CD14-positive monocyte (primary cell): ENCODE data around the gene MACROD1. TPM values are rescaled to one million over a fixed set of nuclear protein-coding genes. Genes with fewer than 3 reads are reported as not detected.

Experiments
- DNase-seq, 3 donors: peaks; one replicate each; pipeline ENCODE4 v3.0.0-alpha.2; 2011 to 2022
- H2AFZ ChIP-seq: 2 replicates; pipeline ENCODE4 v1.6.0; 2012; ENCODE audit warnings: mild to moderate bottlenecking, low read depth, low read length, inconsistent platforms; ENCODE audit not compliant: insufficient read depth, poor library complexity, severe bottlenecking
- H3K27ac ChIP-seq, 2 donors: 1 replicate in 1 of 2; 2 replicates in 1 of 2; pipeline ENCODE4 v1.5.1; 2012 to 2013; ENCODE audit warnings: low read length in 2 of 2, control low read depth in 1 of 2, inconsistent platforms in 1 of 2, low read depth in 1 of 2, mild to moderate bottlenecking in 1 of 2
- H3K27me3 ChIP-seq, 2 donors: one replicate each; pipeline versions ENCODE4 v1.6.0 to v1.6.1; 2011 to 2013; ENCODE audit warnings: low read length in 2 of 2; ENCODE audit not compliant: control insufficient read depth in 2 of 2, insufficient read depth in 2 of 2
- H3K36me3 ChIP-seq, 2 donors: replicated peaks in 1 of 2; 1 replicate in 1 of 2; 2 replicates in 1 of 2; pipeline versions ENCODE4 v1.5.1 to v1.6.1; 2012 to 2013; ENCODE audit warnings: low read length in 2 of 2, control low read depth in 1 of 2, inconsistent platforms in 1 of 2, mild to moderate bottlenecking in 1 of 2; ENCODE audit not compliant: insufficient read depth in 2 of 2, control insufficient read depth in 1 of 2
- H3K4me1 ChIP-seq, 2 donors: 1 replicate in 1 of 2; 2 replicates in 1 of 2; pipeline versions ENCODE4 v1.5.1 to v1.6.1; 2012 to 2013; ENCODE audit warnings: low read length in 2 of 2, control low read depth in 1 of 2, inconsistent platforms in 1 of 2, mild to moderate bottlenecking in 1 of 2, moderate library complexity in 1 of 2; ENCODE audit not compliant: insufficient read depth in 2 of 2, control insufficient read depth in 1 of 2
- H3K4me2 ChIP-seq: replicated peaks from 2 replicates; pipeline ENCODE3; 2012; ENCODE audit warnings: low read length, moderate library complexity, mild to moderate bottlenecking; ENCODE audit not compliant: poor library complexity, severe bottlenecking; ENCODE audit errors: extremely low read depth
- H3K4me3 ChIP-seq, 3 experiments: fragments of 200-600 bp in 1 of 3; sonication (generic) in 1 of 3; replicated peaks in 1 of 3; 1 replicate in 2 of 3; 2 replicates in 1 of 3; pipeline ENCODE4 v1.5.1; 2011 to 2013; ENCODE audit warnings: low read length in 3 of 3, mild to moderate bottlenecking in 3 of 3, control low read depth in 2 of 3, low read depth in 2 of 3, inconsistent platforms in 1 of 3, moderate library complexity in 1 of 3
- H3K79me2 ChIP-seq: 2 replicates; pipeline ENCODE4 v1.6.0; 2012; ENCODE audit warnings: mild to moderate bottlenecking, control low read depth, inconsistent platforms, low read length, moderate library complexity; ENCODE audit not compliant: insufficient read depth
- H3K9ac ChIP-seq: 2 replicates; pipeline ENCODE4 v1.6.0; 2017; ENCODE audit warnings: low read length, mild to moderate bottlenecking; ENCODE audit not compliant: insufficient read depth, poor library complexity, severe bottlenecking
- H3K9me3 ChIP-seq, 2 donors: replicated peaks in 1 of 2; 1 replicate in 1 of 2; 2 replicates in 1 of 2; pipeline versions ENCODE4 v1.5.1 to v1.6.1; 2012 to 2013; ENCODE audit warnings: low read length in 2 of 2, control low read depth in 1 of 2; ENCODE audit not compliant: control insufficient read depth in 1 of 2, insufficient read depth in 1 of 2
- H4K20me1 ChIP-seq: 2 replicates; pipeline ENCODE4 v1.6.0; 2012; ENCODE audit warnings: mild to moderate bottlenecking, low read length, control low read depth, moderate library complexity; ENCODE audit not compliant: insufficient read depth
- H3K27ac Mint-ChIP-seq, 7 donors: one replicate each; pipeline ENCODE4 v1.8.0; 2020; ENCODE audit warnings: mild to moderate bottlenecking in 7 of 7, mixed read lengths in 7 of 7, moderate library complexity in 6 of 7, inconsistent platforms in 2 of 7
- H3K27me3 Mint-ChIP-seq, 3 donors: one replicate each; pipeline ENCODE4 v1.8.0; 2021 to 2022; ENCODE audit warnings: low read depth in 3 of 3, mild to moderate bottlenecking in 3 of 3, mixed read lengths in 3 of 3, moderate library complexity in 3 of 3, inconsistent platforms in 1 of 3
- H3K36me3 Mint-ChIP-seq, 2 donors: one replicate each; pipeline ENCODE4 v1.8.0; 2020; ENCODE audit warnings: mixed read lengths in 2 of 2, inconsistent platforms in 1 of 2, mild to moderate bottlenecking in 1 of 2
- H3K4me1 Mint-ChIP-seq: one replicate; pipeline ENCODE4 v1.8.0; 2020; ENCODE audit warnings: mild to moderate bottlenecking, mixed read lengths
- H3K4me3 Mint-ChIP-seq, 2 donors: one replicate each; pipeline ENCODE4 v1.8.0; 2020; ENCODE audit warnings: mild to moderate bottlenecking in 2 of 2, mixed read lengths in 2 of 2, moderate library complexity in 1 of 2
- H3K9me3 Mint-ChIP-seq, 7 donors: one replicate each; pipeline ENCODE4 v1.8.0; 2020 to 2022; ENCODE audit warnings: mixed read lengths in 7 of 7, mild to moderate bottlenecking in 6 of 7, moderate library complexity in 6 of 7, inconsistent platforms in 2 of 7
- WGBS: methylation state at CpG from one replicate; pipeline ENCODE4 v1.1.5; 2013; ENCODE audit warnings: missing lambda C conversion rate; ENCODE audit not compliant: insufficient coverage; 5-methylcytosine and 5-hydroxymethylcytosine counted together
- intact Hi-C, 2 donors: fragments of 100-400 bp; cut with micrococcal nuclease; formaldehyde crosslinking; loops; one replicate each; pipeline versions ENCODE4 v1.15.0 to v1.15.1; 2023
- polyA plus RNA-seq, 3 donors: library from polyadenylated mRNA; depleted of rRNA in 1 of 3; unstranded in 2 of 3; stranded (reverse) in 1 of 3; fragments of 300-500 nt in 2 of 3; fragments of >200 nt in 1 of 3; fragmentation: Illumina TruSeq in 2 of 3; gene quantifications; 1 replicate in 2 of 3; 2 replicates in 1 of 3; pipeline ENCODE4 v1.2.3, GENCODE V29; 2012 to 2021
- TF ChIP-seq, protein P1 (sequence below): fragments of 200-600 bp; IDR thresholded peaks from one replicate; pipeline ENCODE4 v1.8.0; 2022; ENCODE audit warnings: antibody characterized with exemption, mild to moderate bottlenecking

Gene MACROD1
- polyA plus RNA-seq, 3 donors, result 1.5 to 2.4 (median 2.2) TPM

GRCh38 chr11:64065712-64066111 lies 100.2 kb downstream of the MACROD1 start:
- H3K4me1 Mint-ChIP-seq, result peaks cover 7% of the 10 kb centered on the region

DNA sequence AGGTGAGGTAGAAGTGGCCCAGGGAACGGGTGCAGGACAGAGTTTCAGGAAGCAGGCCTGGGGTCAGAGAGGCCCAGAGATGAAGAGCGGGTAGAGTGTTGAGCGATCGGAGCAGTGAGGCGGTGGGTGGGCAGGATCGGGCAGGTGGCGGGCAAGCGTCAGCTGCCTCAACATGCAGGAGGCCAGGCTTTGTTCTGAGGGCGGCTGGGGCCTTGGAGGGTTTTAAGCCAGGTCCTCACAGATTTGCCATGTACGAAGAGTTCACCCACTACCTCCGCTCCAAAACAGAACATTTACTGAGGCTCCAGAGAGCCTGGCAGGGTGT lies 100.8 kb downstream of the MACROD1 start:
- Histone ChIP-seq H3K36me3 (no peaks in the 10 kb centered on the region), H3K79me2 (no peaks in the 10 kb centered on the region), H3K4me1 (peaks cover 11 to 13% of the 10 kb centered on the region in 2 donors), H3K9ac (no peak overlapping the region), H3K9me3 (peaks cover 0 to 5% of the 10 kb centered on the region in 2 donors), H3K27me3 (peaks cover 11 to 22% of the 10 kb centered on the region in 2 donors), H3K4me2 (no peak overlapping the region), H2AFZ (no peak overlapping the region), H3K27ac (no peak overlapping the region), H3K4me3 (no peak overlapping the region), H4K20me1 (no peaks in the 10 kb centered on the region)
- peaks cover 22 to 34% (median 25%) of the 10 kb centered on the region in 3 donors for H3K27me3 Mint-ChIP-seq
- 95% methylated on average over 11 of the region's 11 CpGs for WGBS
- DNase-seq, result no peak
- intact Hi-C loops, result no loop called here
- H3K9me3 Mint-ChIP-seq, result peaks cover 0 to 6% (median 0%) of the 10 kb centered on the region in 7 donors
- H3K27ac Mint-ChIP-seq, result no peak overlapping the region
- H3K4me1 Mint-ChIP-seq, result peaks cover 11% of the 10 kb centered on the region
- TF ChIP-seq, protein P1, sequence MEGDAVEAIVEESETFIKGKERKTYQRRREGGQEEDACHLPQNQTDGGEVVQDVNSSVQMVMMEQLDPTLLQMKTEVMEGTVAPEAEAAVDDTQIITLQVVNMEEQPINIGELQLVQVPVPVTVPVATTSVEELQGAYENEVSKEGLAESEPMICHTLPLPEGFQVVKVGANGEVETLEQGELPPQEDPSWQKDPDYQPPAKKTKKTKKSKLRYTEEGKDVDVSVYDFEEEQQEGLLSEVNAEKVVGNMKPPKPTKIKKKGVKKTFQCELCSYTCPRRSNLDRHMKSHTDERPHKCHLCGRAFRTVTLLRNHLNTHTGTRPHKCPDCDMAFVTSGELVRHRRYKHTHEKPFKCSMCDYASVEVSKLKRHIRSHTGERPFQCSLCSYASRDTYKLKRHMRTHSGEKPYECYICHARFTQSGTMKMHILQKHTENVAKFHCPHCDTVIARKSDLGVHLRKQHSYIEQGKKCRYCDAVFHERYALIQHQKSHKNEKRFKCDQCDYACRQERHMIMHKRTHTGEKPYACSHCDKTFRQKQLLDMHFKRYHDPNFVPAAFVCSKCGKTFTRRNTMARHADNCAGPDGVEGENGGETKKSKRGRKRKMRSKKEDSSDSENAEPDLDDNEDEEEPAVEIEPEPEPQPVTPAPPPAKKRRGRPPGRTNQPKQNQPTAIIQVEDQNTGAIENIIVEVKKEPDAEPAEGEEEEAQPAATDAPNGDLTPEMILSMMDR, result no peak
- H3K36me3 Mint-ChIP-seq, result peaks cover 0 to 3% of the 10 kb centered on the region in 2 donors
- H3K4me3 Mint-ChIP-seq, result no peak overlapping the region

More at GRCh38 chr11:64065712-64066111, 100.2 kb downstream of the MACROD1 start:
- Mint-ChIP-seq H3K9me3 (peaks cover 0 to 6% (median 0%) of the 10 kb centered on the region in 7 donors), H3K4me3 (no peak overlapping the region), H3K36me3 (peaks cover 0 to 3% of the 10 kb centered on the region in 2 donors), H3K27me3 (peaks cover 16 to 28% (median 19%) of the 10 kb centered on the region in 3 donors), H3K27ac (no peak overlapping the region)
- no peaks in the 10 kb centered on the region for H4K20me1 ChIP-seq
- peaks cover 7 to 16% of the 10 kb centered on the region in 2 donors for H3K27me3 ChIP-seq
- peaks cover 0 to 5% of the 10 kb centered on the region in 2 donors for H3K9me3 ChIP-seq
- H3K27ac ChIP-seq, result no peak overlapping the region
- no peak overlapping the region for H3K4me3 ChIP-seq
- H3K4me1 ChIP-seq, result peaks cover 6 to 7% of the 10 kb centered on the region in 2 donors
- no peak overlapping the region for H3K4me2 ChIP-seq
- no peak overlapping the region for H2AFZ ChIP-seq
- no peak overlapping the region for H3K9ac ChIP-seq
- intact Hi-C loops, result no loop called here
- H3K79me2 ChIP-seq, result no peaks in the 10 kb centered on the region
- 100% methylated on average over 1 of the region's 10 CpGs for WGBS
- H3K36me3 ChIP-seq, result no peaks in the 10 kb centered on the region
- DNase-seq, result no peak
- TF ChIP-seq, protein P1, result no peak
